GM18520 (cell line): ENCODE measurements around the gene FBXL7.

Experiments used
- ATAC-seq: cut with Tn5 transposase; IDR thresholded peaks from one replicate; pipeline ENCODE4 v1.9.1; 2021; ENCODE audit not compliant: unreplicated experiment

FBXL7 gene

DNA sequence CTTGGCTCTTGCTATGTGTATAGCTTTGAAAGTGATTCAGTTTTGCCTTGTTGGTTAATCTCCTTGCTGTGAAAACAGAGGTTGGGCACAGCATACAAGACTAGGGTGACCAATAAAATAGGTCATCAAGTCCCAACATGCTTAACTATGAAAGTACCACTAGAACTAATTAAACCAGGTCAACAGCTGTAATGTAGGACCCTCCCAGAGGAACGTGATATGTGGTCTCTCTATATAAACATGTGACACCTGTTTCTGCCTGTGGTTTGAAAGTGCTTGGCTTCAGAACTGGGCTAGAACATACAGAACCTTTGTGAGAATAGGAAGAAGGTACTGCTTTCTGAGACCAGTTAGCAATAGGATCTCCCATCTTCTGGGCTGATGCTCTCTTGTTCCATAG, 297.1 kb downstream of the FBXL7 start:
- no peak for ATAC-seq

DNA sequence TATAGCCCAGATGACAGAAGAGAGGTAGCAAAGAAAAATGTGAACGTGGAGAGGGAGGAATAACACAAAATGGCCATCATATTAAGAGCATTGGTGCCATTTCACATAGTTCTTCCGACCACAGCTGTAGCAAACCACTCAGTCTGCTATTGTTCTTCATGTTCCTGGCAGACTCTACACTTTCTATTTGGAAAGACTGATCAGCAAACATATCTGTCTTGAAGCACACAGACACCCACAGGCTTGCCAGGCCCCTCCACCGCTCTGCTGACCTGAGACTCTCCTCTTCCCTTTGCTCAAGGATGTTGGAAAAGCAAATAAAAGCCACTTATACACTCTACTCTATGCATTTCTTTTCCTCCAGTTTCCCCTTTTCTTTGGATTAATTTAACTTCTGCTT, 298.0 kb downstream of the FBXL7 start:
- ATAC-seq = no peak

DNA sequence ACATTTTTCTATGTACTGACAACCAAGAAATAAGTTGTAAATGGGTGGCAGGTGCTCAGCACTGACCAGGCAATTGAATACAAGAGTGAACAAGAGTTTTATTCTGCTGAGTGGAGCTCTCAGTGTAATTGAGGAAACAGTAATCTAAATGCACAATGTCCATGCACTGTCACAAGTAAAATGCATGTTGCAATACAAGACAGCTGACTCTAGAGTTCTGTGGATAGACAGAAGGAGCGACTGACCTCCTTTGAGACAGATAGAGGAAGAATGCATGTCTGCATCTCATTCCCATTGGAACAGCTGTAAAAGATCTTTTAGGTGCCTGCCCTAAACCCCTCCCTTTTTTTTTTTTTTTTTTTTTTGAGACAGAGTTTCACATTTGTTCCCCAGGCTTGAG, 299.0 kb downstream of the FBXL7 start:
- no peak for ATAC-seq

DNA sequence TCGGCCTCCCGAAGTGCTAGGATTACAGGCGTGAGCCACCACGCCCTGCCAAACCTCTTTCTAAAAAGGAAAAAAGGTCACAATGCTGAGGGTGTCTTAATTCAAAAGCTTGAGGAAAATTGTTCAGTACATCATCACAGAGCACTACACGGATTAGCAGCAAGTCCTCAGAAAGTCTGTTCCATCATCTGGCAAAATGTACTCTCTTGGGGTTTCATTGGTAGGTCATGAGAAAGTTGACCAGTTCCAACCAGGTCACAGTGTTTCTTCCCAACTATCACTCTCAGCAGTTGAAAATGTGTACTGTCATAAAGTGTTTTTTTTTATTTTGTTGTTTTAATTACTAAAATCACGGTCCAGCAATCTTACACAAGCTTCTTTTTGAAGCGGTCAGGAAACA, 299.6 kb downstream of the FBXL7 start:
- ATAC-seq = no peak

DNA sequence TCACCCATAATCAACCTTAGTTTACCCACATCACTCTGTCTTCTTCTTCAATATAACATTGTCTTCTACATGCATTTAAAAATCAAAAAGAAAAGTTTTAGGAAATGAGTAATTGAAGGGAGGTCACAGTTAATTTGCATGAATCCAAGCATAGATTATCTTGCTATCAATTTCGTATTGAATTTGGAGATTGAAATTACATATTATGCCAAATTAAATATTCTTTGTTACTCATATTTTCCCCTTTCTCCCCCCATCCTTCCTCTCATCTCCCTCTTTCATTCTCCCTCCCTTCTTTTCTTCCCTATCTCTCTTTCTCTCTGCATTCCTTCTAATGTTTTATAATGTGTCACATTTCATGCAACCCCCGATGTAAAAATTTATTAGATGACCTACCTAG, 303.3 kb downstream of the FBXL7 start:
- no peak for ATAC-seq

DNA sequence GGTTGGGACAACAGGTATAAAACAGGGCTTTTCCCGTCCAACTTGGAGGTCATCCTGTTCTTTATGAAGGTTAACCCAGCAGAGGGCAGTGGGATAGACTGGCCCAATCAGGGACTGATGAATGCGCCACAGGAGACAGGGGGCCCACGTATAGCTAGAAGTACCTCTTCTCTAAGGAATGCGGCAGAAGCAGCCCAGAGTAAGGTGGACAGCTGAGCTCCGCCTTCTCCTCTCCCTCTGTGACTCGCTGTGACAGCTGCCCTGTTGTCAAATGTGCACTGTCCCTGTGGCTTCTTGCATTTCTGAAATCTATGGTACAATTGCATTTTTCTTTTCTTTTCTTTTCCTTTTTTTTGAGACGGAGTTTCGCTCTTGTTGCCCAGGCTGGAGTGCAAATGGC, 306.6 kb downstream of the FBXL7 start:
- no peak for ATAC-seq

DNA sequence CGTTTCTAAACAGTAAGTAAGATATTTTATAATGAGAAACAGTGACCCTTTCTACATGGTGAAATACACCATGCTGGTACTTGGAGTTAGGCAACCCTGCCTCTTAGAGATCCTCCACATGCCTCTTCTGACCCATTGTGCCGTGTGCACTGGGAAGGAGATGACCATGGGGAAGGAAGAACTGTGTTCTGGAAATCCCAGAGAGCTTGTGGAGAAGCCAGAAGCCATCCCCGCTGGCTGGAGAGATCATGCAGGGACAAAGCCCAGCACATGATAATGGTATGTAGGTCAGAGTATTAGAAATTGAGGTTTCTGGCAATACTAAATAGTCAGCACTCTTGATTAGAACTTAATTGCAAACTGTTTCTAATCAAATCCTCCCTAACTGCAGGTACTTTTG, 307.3 kb downstream of the FBXL7 start:
- no peak for ATAC-seq

DNA sequence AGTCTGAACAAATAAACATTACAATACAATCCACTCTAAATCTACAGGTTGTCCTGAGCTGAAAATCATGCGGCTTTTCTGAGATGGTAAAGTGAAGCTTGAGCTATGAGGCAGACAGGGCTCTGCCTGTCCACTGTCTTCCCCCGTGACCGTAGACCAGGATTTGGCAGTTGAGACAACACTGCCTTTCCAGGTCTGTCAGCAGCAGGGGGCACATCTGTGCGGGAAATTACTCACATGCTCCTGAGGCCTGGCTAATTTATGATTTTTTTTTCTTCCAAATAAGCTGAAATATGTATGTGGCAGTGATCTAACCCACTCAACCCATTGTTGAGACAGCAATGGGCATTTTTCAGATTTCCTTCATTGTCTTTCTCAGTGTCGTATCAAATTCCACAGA, 307.9 kb downstream of the FBXL7 start:
- no peak for ATAC-seq

DNA sequence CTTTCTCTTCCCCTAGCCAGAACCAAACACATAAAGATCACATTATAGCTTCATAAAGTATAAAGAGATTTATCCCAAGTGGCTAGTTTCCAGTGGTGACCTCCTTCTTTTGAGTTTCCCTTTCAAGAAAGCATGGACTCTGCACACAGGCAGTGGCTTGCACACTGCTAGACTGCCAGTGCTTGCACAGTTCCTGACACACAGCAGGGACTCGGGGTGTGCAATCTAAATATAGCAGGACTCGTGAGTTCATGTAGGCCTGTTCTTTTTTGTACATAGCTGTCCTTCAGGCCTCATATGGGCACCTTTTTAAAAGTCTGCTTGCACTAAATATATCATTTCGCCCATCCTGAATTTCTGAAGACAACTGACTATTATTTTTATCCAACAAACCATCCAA, 308.6 kb downstream of the FBXL7 start:
- ATAC-seq = no peak

DNA sequence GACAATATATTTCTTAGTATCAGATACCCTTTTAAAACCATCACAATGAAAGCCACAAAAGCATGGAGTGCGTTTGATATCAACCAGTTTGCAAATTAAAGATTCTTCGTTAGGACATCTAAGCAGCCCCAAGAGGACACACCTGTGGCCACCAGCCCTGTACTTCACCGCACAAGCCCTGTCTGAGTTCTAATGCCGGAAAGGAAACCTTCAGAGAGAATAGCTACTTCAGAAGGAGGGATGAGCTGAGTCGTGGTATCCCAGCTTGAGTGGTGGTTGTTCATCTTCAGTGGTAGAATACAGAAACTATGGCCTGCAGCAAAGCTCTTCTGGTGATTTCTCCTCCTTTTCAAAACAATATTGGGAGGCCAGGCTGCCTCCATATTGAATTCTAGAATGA, 319.6 kb downstream of the FBXL7 start:
- ATAC-seq = no peak

DNA sequence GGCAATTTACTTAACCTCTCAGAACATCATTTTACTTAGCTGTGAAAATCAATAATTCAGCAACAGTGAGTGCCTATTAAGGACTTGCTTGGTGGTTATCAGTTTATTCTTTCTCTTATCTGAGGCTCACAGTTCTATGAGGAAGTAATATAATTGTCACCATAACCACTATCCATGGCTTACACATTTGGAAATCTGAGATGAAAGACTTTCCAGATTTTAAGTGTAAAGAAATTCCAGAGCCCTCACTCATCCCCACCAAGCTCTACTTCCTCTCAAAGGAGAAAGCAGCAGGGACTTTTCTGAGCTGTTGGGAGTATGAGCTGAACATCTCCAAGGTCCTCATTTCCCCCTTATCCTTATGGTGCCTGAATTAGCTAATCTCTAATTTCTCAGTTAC, 321.5 kb downstream of the FBXL7 start:
- no peak for ATAC-seq

DNA sequence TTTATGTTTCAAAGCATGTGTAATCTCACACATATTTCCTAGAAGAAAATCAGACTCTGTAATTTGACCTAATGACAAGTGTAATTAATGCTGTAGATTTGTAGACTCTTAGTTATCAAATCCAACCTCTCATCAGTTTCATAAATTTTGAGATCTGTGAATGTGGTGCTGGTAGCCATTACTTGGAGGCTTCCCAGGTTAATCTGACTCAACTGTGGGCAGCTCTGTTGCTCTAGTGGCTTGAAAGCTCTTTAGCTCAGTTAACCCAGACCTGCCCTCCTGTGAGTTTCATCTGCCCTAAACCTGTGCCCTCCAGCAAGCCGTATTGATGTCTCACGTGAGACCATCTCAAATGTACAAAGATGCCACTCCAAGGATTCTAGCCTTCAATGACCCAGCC, 323.4 kb downstream of the FBXL7 start:
- ATAC-seq = no peak

DNA sequence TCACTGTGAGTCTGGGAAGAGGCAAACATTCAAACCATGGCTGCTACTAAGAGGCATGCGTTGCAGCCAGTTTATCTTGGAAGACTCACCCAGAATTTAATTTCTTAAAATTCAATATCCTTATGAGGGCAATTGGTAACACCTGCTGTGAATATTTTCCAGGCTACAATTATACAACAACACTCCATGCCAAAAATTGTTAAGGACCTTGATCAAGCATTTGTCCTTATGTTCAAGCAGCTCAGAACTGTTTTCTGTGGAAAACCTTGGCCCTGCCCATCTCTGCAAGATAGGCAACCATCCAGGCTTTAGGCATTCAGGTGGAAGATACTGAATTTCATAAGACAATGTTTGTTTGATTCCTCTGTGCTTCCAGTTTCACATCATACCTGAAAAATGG, 327.8 kb downstream of the FBXL7 start:
- ATAC-seq = no peak

DNA sequence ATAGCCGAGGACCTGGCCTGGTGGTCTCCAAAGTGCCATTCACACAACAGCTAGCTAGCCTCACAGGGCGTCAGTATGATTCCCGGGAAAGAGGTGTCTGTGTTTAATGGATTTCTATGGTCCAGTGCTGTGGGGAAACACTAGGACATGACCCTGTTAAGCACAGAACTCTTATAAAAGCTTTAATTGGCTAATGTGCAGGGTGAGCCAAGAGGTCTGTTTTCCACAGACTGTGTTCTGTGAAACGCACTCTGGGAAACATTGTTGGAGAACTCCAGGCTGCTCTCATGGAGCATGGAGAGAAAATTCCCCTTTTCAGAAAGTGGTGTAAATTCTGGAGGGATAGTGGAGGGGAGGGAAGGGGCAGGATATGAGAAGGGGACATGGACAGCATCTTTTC, 331.4 kb downstream of the FBXL7 start:
- no peak for ATAC-seq

DNA sequence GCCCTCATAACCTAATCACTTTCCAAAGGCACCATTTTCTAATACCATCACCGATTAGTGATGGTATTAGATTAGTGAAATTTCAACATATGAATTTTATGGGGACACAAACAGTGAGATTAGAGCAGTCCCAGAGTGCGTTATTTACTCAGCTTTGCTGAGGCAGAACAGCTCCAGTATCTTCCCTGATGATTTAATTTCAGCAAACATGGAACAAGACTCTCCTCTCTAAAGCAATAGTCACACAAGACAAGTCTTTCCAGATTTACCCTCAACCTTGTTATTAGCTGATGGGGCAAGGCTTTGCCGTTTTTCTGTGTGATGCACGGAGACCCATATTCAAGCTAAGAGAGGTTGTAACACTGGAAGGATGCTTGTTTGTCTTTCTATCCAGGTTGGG, 333.4 kb downstream of the FBXL7 start:
- no peak for ATAC-seq

DNA sequence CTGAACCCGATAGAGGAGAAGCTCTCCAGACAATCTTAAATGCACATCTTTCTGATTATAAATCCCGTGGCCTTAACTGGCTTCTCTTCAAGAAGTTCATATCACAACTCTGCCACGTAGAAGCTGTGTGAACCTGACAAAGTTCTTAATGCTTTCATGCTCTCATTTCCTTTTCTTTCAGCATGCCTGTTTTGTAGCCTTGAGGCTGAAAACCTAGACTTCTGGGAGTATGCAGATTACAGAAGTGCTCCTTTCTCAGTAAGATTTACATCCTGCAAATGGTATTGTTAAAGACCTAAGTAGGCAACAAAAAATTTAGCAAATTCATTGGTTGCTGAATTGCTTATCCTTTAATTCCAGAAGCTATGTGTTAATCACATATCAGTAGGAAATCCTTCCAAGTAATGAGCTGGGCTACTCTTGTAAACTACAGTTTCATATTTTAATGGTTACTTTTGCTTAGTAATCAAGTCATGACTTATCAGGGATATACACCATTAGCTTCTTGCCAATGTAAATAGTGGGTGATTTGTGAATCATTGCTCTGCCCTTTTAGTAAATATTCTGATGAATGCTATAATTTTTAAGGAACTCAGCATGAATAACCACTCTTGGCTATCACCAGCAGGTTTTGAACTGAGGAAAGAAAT, 334.7 kb downstream of the FBXL7 start:
- ATAC-seq = no peak

DNA sequence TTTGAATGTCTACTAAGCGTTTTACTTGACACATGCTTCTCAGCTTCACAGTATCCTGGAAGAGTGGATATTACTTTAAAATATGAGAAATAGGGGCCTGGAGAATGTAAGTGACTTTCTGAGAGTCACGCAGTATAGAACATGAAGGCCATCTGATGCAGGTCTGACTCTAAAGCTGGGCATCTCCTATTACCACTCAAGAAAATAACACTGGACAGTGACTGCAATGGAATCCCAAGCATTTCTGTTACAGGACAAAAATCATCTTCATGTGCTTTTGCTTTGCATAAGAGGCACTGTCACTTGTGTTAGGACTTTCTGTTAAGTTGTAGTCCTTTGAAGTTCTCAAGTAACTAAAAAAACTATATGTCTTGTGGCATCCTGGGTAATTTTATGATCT, 335.5 kb downstream of the FBXL7 start:
- ATAC-seq = no peak

DNA sequence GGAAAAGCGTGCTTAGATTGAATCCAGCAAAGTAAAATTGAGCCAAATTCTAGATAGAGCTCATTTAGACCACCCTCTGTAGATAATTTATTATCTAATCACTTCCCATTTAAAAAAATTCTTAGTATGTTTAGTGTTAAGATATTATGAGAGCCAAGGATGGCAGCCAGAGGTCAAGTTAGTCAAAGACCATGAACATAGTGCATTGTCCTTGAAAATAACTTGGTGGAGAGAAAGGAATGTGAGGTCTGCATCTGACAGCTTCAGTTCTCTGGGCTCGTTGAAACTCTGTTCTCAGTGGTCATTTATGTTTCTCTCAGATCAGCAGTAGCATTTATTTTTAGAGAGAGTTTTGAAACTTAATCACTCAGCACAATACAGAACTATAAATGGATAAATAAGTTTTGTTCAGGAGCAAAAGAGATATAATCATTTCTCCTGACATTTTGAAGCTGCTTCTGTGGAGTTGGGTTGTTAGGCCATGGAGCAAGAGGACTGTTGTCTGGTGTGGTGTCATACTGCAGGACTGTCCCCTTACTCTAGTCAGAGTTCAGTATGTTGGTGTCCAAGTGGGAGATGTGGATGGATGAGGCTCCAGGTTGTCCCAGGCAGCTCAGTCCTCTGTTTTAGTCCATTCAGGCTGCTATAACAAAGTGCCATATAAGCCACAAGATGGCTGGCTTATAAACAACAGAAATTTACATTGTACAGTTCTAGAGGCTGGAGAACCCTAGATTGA, 337.7 kb downstream of the FBXL7 start:
- ATAC-seq = no peak

DNA sequence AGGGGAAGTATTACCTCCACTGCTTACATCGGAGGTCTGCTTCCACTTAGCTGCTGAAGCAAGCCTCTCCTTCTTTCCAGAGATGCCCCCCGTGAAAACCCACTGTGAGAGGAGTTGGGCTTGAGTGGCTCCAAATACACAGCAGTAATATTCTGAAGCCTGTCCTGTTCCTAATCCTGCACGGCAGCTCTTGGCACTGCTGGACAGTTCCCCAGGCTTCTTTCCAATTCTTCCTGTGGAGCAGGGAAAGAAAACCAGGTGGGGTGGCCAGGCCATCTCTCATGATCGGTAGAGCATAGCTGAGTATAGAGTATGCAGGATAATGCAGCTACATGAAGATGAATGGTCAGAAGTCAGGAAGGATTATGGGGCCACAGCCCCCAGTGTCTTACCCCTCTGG, 344.3 kb downstream of the FBXL7 start:
- ATAC-seq = no peak

DNA sequence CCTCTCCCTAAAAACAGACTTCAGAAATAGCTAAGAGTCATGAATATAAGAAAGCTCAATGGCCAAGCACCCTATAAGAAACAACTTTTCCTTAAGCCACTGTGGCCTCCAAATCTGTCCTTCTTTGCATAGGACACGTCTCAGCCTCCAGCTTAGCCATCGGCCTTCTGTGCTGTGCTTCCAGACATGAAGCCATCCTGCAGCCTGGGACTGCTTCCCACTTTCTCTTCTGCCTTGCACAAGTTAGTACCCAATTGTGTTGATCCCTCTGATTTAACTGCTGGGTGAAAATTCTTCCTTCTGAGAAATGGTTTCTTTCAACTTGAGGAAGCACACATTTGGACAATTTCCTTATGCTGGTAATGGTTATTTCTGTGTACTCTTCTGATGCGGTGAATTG, 344.9 kb downstream of the FBXL7 start:
- no peak for ATAC-seq

DNA sequence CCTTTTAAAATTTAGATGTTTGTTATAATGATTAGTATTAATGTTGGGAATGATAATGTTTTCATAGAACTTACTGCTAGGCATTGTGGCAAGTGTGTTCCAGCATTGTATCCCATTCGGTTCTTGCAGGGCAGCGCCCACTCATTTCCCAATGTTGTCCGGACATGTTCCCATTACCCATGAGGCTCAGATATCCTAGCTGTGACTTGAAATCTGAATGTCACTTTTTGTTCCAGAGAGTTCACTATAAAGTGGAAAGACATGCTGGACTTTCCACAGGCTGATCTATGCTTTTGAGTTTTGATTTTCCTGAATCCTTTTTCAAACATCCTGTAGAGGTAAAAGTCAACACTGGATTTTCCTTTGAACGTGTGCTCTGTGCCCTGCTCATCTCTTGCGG, 350.6 kb downstream of the FBXL7 start:
- no peak for ATAC-seq

DNA sequence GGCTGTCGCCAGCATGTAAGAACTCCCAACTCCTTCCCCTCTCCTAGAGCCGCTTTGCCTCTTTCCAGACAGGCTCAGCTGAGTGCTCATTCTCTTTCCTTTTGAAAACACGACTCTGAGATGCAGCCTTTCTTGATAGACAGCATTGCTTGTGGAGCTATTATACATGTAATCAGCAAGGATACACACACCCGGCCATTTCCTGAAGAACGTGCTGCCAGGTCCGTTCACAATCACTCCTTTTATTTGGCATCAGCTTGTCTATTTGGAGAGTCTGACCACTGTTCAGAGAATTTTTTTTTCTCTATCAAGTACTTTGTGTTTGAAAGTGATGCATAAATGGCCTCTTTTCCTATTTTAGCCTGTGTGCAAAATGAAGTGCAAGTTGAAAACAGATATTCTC, 351.0 kb downstream of the FBXL7 start:
- ATAC-seq = no peak

DNA sequence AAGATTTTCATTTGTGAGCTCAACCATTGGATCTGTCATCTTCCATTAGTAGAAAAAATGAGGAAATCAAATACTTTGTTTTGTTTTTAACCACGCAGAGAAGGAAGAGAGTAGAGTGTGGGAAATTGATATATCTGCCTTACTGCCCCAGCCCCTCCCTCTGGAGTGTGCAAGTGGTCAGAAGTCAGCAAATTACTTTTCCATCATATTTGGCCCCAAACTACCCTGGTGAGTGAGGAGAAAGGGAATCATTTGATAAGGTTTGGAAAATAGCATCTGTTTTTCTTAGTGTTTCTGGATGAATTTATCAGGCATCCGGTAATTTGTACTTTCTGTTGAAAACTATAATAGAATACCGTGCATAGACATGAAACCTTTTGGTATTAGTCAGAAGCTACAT, 352.2 kb downstream of the FBXL7 start:
- ATAC-seq = no peak
